WERI-Rb-1 (cell line): ENCODE results near the gene MYL10.

Experiments
- DNase-seq: peaks from one replicate; pipeline ENCODE4 v3.0.0-alpha.2; 2020
- H3K27ac ChIP-seq: fragments of 250-450 bp; sonication (Bioruptor Pico); 2 replicates; pipeline ENCODE4 v1.5.1; 2020; ENCODE audit warnings: mild to moderate bottlenecking, moderate library complexity
- H3K27me3 ChIP-seq: fragments of 250-450 bp; sonication (Bioruptor Pico); 2 replicates; pipeline ENCODE4 v1.5.1; 2021; ENCODE audit warnings: mild to moderate bottlenecking, low read depth, moderate library complexity; ENCODE audit not compliant: insufficient read depth, severe bottlenecking
- H3K36me3 ChIP-seq: fragments of 250-450 bp; sonication (Bioruptor Pico); 2 replicates; pipeline ENCODE4 v1.5.1; 2020; ENCODE audit warnings: mild to moderate bottlenecking, moderate library complexity
- H3K4me3 ChIP-seq: 2 replicates; pipeline ENCODE4 v1.5.1; 2011; ENCODE audit warnings: low read depth, mild to moderate bottlenecking, control low read depth, low read length
- H3K9me3 ChIP-seq: fragments of 250-450 bp; sonication (Bioruptor Pico); 2 replicates; pipeline ENCODE4 v1.5.1; 2021; ENCODE audit warnings: mild to moderate bottlenecking, moderate library complexity; ENCODE audit not compliant: severe bottlenecking
- TF ChIP-seq, protein P1 (sequence below): IDR thresholded peaks from 2 replicates; pipeline ENCODE4 v1.5.1; 2011; ENCODE audit warnings: low read depth, mild to moderate bottlenecking, control low read depth, inconsistent platforms, low read length

Gene MYL10

DNA sequence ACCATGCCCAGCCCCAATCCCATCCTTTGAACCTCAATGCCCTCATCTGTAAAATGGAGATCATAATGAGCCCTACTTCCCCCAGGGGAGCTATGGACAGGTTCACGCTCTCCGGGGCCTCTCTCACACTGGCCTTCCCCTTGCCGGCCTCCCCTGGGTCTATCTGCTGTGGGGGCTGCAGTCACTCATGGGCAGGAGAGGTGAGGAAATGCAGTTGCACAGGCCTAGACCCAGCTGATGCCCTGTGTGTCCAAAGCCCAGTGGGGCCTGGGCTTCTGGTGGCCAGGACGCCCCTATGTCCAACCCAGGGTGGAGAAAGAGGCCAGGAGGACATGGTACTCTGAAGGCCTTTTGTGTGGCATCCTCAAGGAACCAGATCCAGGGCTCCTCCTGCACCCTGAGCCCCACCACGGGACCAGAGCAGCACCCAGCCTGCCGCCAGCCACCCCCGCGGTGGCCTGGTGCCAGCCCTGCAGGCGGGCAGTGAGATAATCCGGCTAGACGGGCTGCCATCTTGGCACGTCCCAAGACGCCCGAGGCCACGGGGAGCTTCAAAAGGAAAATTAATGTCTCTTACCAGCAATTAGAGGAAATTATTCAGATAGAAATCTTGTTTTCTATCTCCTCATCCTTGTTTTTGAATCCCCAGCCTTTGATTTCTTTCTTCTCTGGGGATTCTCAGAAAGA lies 39.0 kb downstream of the MYL10 start:
- Histone ChIP-seq H3K27ac (no peak overlapping the region), H3K9me3 (no peaks in the 10 kb centered on the region), H3K27me3 (no peaks in the 10 kb centered on the region), H3K36me3 (no peaks in the 10 kb centered on the region), H3K4me3 (no peak overlapping the region)
- TF ChIP-seq, protein P1, sequence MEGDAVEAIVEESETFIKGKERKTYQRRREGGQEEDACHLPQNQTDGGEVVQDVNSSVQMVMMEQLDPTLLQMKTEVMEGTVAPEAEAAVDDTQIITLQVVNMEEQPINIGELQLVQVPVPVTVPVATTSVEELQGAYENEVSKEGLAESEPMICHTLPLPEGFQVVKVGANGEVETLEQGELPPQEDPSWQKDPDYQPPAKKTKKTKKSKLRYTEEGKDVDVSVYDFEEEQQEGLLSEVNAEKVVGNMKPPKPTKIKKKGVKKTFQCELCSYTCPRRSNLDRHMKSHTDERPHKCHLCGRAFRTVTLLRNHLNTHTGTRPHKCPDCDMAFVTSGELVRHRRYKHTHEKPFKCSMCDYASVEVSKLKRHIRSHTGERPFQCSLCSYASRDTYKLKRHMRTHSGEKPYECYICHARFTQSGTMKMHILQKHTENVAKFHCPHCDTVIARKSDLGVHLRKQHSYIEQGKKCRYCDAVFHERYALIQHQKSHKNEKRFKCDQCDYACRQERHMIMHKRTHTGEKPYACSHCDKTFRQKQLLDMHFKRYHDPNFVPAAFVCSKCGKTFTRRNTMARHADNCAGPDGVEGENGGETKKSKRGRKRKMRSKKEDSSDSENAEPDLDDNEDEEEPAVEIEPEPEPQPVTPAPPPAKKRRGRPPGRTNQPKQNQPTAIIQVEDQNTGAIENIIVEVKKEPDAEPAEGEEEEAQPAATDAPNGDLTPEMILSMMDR, result no peak
- no peak for DNase-seq

DNA sequence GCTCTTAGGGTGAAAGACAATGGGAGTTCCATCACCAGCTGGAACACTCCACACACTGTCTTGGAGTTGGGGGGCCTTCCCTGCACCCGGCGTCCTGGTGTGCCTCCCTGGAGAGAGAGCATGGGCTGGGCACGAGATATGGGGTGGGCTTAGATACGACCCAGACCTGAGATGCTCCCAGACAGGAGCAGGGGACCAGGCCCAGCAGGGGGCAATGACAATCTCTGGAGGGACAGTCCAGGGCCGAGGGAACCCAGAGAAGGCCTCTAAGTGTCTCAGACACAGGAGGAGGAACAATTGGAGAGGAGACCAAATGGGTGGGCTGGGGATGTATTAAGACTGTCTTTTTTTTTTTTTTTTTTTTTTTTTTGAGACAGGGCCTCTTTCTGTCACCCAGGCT lies 40.0 kb downstream of the MYL10 start:
- Histone ChIP-seq H3K4me3 (no peak overlapping the region), H3K27ac (no peak overlapping the region), H3K27me3 (no peaks in the 10 kb centered on the region), H3K9me3 (no peaks in the 10 kb centered on the region), H3K36me3 (no peaks in the 10 kb centered on the region)
- TF ChIP-seq, protein P1, result no peak
- no peak for DNase-seq

DNA sequence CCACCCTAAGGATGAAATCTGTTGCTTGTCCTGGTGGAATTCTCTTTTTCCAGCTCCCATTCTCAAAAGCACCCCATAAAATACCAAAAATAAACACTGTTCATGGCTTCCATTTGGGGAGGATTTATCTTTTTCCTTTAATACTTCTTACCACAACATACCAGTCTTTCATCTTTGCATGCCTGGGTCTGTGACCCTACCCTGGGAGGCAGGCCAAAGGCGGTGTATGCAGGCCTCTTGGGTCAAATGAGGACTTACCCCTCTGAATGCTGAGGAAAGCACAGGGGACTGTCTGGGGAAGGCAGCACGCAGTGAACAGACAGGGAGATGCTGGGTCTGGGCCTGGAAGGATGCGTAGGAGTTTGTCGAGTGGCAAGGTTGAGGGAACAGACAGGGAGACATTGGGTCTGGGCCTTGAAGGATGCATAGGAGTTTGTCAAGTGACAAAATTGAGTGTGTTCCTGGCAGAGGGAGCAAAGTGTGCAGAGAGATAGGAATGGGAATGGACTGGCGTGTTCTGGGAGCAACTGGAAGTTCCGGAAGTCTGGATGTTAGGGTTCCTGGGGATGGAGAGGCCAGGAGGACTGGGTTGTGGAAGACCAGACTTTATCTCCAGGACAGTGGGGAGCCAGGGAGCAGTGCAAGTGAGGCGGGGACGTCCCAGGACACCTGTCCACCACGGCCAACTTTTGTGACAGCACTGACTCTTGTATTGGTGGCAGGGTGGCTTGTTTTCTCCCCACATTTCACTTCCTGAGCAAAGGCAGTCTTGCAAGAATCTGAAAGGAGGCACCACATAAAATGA lies 40.8 kb downstream of the MYL10 start:
- TF ChIP-seq, protein P1, result no peak
- H3K9me3 ChIP-seq, result peaks cover 1% of the 10 kb centered on the region
- H3K27ac ChIP-seq, result no peak overlapping the region
- H3K4me3 ChIP-seq, result no peak overlapping the region
- H3K36me3 ChIP-seq, result no peaks in the 10 kb centered on the region
- no peaks in the 10 kb centered on the region for H3K27me3 ChIP-seq
- DNase-seq, result no peak

DNA sequence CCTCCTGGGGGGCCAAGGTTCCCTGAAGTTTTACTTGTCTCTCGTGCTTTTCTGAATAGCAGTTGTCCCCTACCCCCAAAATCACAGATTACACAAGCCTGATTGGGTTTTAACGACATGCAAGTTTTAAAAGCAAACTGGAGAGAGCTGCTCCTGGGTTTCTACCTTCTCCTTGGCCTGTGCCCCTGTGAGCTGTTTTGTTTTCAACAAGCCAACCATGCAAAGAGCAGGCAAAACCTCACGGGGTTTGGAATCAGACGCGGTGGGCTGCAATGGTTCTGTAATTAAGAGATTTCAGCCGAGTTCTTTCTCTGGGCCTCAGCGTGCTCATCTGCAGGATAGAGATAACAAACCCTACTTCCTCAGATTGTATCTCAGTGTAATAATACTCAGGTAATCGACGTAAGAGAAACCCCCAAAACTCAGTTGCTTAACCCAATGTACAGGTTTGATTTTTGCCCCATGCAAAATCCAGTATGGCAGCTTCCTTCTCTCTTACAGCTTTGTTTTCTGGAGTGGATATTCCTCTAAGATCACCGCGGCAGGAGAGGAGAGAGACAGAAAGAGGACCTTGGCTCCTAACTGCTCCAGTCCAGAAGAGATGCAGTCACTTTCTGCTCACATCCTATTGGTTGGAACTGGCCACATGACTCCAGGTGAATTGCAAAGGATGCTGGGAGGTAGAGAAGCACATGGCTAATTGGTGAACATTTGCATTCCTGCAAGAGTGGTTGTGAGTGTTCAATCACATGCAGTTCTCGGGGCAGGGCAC lies 42.0 kb downstream of the MYL10 start:
- H3K27ac ChIP-seq, result no peak overlapping the region
- DNase-seq, result no peak
- no peaks in the 10 kb centered on the region for H3K27me3 ChIP-seq
- no peak overlapping the region for H3K4me3 ChIP-seq
- TF ChIP-seq, protein P1, result no peak
- H3K36me3 ChIP-seq, result no peaks in the 10 kb centered on the region
- H3K9me3 ChIP-seq, result peaks cover 5% of the 10 kb centered on the region

DNA sequence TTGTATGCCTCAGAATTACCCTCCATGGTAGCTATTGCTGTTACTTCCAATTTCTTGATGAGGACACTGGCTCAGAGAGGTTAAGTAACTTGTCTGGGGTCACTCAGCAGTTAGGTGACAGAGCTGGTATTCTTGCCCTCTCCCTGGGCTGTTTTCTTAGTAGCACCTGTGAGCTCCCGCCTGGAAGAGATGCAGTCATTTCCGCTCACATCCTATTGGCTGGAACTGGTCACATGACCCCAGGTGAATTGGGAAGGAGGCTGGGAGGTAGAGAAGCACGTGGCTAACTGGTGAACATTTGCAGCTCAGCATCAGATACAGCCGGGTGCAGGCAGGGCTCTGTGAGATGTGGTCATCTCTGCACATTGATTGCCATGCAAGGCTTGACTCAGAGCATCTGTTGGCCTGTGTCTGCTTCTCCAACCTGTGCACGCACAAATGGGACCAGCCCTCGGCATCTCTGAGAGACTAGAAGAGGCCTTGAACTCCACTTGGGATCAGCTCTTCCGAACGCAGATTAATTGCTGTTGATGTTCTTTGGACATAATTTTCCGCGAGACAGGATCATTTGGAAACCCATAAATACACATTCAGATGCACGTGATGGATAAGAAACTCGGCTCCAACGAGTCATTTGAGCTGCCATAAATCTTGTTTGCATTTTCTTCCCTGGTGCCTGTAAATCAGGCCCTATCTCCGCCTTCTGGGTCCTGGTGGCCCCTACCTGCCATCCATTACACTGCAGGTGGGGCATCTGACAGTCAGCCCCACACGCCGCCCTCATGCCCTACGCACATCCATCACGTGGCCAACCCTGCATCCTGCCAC lies 42.8 kb downstream of the MYL10 start:
- no peak for DNase-seq
- no peaks in the 10 kb centered on the region for H3K27me3 ChIP-seq

More for the DNA sequence above, 42.8 kb downstream of the MYL10 start:
- Histone ChIP-seq H3K36me3 (no peaks in the 10 kb centered on the region), H3K9me3 (peaks cover 5% of the 10 kb centered on the region), H3K4me3 (no peak overlapping the region), H3K27ac (no peak overlapping the region)
- TF ChIP-seq, protein P1, result no peak
